ENCODE results near the gene MAP2K2.

Gene MAP2K2

GRCh38 chr19:4097501-4097900, 26.4 kb downstream of the MAP2K2 start:
- no peak for DNase-seq

DNA sequence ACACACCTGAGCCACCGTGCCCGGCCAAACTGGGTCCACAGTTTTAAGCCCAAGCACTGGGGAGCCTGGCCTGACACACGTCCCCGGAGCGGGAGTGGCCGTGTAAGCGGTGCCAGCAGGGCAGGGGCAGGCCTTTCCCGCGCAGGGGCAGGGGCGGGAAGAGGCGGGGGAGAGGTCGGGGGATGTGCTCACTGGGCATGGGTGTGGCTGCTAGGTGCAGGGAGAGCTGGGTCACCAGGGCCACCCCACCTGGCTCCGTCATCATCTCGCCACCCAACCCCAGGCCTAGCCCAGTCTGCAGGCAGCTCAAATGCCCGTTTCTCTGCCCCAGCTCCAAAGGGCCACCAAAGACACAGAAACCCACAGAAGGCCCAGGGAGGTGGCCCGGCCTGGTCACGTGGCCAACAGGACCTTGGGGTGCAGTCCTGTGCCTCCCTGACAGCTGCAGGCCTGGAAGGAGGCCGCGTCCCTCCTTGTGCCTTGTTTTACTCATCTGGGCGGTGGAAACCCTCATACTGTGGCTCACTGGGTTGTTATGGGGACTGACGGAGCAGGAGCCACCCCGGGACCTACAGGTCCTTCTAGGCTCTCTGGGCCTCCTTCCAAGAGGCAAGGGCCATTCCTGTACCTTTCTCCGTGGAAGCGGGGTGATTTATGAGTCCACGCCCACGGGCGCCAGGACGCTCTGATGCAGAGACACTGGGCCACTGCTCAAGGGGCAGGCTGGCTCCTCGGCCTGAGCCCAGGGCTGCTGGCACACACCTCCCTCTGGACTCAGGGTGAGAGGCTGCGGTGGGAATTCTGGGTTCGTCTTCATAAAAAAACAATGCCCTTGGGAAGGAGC, 27.7 kb downstream of the MAP2K2 start:
- DNase-seq: no peak

DNA sequence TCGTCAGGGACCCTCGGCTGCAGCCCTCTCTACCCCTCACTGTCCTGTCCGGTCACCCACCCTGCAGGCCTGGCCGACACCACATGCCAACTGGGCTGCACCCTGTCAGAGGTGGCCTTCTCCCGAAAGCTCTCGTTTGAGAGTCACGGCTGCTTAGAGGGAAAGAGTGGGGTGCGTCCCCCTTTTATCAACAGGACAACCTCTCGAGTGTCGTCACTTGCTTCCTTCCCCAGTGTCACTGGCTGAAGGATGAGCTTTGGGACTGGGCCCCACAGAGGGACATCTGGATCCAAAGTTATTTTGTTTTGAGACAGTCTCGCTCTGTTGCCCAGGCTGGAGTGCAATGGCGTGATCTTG, 28.5 kb downstream of the MAP2K2 start:
- no peak for DNase-seq

GRCh38 chr19:4094761-4095487, 29.0 kb downstream of the MAP2K2 start:
- DNase-seq: no peak

- DNase-seq: no peak
These were observed 29.6 kb downstream of the MAP2K2 start for GRCh38 chr19:4094291-4094690.

GRCh38 chr19:4093643-4094175, 30.2 kb downstream of the MAP2K2 start:
- DNase-seq: no peak

GRCh38 chr19:4090356-4091220, 33.3 kb downstream of the MAP2K2 start:
- DNase-seq: no peak

DNA sequence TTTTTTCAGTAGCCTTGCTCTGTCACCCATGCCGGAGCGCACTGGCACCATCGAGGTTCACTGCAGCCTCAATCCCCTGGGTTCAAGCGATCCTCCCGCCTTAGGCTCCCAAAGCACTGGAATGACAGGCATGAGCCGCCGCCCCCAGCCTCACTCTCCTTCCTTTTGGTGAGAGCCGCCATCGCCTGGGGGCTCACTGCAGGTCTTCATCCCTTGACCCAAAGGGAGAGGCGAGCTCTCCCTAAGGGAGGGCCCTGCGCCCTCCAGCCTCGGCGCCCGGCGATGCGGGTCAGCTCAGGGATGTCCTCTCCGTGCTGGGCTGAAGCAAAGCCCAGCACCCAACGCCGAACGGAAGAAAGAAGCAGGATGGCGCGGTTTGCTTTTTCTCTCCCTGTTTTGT, 34.0 kb downstream of the MAP2K2 start:
- DNase-seq: no peak

GRCh38 chr19:4089400-4089908, 34.5 kb downstream of the MAP2K2 start:
- no peak for DNase-seq

GRCh38 chr19:4088975-4089374, 34.9 kb downstream of the MAP2K2 start:
- DNase-seq: no peak

DNA sequence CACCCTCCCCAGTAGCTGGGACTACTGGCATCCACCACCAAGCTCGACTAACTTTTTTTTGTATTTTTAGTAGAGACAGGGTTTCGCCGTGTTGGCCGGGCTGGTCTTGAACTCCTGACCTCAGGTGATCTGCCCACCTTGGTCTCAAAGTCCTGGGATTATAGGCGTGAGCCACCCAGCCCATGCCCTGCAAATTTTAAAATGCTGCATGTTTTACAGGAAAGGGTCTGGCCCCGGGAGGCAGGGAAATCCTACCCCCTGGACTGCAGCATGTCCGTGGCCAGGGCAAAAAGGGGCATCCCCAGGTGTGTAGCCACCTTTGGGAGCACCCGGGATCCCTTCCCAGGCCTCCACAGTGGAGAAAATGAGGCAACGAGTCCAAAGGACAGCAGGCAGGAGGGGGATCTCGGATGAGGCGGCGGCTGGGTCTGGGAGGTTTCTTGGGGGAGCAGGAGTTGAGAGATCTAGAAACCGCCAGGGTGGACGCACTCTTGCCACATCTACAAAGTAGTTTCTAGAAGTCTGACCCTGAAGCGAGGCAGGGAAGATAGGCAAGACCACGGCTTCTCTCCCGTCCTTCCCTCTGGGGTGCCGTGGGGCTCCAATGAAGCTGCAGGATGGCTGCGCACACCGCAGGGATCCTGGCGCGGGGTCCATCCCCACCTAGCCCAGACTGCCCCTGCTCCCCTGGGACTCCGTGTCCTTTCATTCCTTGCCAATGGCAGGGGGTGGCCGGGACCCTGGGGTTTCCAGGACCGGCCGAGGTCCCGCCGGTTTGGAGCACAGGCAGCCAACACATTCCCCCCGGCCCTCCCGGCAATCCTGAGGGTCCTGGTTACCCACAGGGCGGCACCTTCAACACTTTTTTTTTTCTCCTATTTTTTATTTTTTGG, 35.9 kb downstream of the MAP2K2 start:
- DNase-seq: no peak

- no peak for DNase-seq
These were observed 37.5 kb downstream of the MAP2K2 start for GRCh38 chr19:4086411-4086867.

DNA sequence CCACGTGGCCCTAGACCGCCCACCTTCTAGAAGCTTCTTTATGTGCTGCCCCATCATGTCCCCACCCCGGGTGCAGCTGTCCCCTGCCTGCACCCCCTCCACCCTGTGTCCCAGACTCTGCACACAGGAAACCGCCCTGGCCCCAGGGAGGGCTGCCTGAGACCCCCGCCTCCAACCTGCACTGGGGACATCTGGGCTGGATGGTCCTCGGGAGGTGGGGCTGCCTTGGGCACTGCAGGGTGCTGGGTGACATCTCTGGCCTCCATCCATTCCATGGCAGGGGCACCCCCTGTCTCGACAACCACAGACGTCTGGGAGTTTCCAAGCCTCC, 39.4 kb downstream of the MAP2K2 start:
- no peak for DNase-seq

DNA sequence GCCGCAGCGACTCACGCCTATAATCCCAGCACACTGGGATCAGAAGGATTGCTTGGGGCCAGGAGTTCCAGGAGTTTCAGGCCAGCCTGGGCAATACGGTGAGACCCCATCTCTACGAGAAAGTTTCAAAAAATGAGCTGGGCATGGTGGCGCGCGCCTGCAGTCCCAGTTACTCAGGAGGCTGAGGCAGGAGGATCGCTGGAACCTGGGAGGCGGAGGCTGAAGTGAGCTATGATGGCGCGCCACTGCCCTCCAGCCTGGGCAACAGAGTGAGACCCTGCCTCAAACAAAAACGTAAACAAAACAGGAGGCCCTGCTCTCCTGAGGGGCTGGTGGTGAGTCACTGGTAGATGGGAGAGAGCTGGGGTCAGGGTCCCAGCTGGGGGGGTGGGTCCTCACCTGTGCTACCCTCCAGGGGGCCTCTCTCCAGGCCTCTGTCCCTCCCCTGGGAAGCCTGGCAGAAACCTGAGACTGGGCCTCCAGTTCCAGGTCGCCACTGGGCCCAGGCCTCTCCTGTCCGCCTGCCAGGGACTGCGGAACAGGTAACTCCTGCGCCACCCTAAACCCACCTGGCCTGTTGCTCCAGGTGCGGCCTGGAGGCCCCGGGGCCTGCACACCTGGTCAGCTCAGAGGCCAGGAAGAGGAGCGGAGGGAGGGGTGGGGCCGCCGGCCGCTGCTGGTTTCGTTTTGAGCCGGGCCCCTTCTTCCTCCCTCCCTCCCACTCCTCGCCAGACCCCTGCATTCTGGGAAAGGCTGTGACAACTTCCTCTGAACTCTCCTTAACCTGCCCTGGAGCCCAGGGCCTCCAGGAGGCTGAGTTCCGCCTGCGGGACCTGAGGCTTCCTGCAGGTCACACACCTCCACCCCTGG, 40.0 kb downstream of the MAP2K2 start:
- DNase-seq: no peak

DNA sequence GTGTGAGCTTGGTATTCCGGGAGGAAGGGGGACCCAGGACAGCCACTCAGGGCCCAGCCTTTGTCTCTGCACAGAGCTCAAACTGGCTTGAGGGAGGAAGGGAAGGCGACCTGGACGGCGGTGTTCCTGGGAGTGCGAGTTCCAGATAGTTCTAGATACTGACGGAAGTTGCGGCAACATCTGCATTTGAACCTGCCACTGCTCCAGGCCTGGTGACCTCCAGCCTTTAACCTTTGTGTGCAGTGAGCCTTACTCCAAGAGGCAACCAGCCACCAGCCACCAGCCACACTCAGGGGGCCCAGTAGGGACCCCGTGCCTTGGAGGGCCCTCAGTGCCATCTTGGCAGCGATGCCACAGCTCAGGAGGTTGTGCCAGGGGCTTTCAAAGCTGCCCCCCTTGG, 41.8 kb downstream of the MAP2K2 start:
- DNase-seq: no peak

DNA sequence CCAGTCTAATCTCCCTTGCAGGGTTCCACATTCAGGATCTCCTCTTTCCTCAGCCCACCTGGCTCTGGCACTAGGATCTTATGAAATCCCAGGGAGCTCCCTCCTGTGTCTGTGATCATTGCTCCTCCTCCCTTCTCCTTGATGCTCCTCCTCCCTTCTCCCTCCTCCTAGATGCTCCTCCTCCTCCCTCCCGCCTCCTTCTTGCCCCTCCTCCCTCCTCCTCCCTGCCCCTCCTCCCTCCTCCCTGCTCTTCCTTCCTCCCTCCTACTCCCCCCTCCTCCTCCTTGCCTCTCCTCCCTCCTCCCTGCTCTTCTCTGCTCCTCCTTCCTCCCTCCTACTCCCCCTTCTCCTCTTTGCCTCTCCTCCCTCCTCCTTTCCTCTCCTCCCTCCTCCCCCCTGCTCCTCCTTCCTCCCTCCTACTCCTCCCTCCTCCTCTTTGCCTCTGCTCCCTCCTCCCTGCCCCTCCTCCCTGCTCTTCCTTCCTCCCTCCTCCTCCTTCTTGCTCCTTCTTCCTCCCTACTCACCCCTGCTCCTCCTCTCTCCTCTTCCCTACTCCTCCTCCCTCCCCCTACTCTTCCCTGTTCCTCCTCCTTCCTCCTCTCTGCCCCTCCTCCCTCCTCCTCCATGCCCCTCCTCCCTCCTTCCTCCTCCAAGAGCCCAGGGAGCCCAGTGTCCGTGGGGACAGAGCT, 42.3 kb downstream of the MAP2K2 start:
- no peak for DNase-seq

- no peak for DNase-seq
These were observed 43.4 kb downstream of the MAP2K2 start for GRCh38 chr19:4080473-4080872.

DNA sequence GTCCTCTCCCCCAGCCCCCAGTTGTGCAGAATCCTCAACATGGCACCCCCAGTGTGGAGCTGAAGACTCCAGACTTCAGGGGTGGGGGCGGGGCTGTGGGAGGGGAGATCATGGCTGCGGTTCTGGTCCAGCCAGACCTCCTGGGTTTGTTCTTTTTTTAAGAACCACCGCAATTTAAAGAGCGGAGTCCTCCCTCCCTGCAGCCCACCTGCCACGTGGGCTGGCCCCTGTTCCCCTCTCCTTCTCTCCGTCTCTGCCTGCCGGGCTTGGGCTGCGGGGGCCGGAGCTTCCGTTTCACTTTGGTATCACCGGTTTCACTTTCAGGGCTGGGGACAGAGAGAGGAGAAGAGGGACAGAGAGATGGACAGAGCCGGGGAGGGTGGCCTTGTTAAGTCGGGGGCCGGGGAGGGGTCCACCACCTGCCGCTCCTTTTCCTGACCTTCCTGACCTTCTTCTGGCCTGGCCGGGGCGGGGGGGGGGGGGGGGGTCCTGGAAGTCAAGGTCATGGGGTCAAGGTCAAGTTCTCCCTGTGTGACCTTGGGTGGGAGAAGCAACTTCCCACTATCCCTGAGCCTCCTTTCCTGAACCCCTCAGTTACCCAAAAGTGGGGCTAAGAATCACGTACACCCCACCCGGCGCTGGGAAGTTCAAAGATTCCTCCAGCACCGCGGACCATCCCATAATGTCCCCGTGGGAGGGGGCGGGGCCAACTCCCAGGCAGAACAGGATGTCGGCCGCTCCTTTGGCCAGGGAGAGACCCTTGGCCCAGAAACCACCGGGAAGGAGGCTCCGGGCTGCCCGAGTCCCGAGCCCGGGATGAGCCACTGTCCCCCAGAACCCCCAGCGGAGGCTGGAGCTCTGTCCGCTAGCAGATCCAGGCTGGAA, 45.9 kb downstream of the MAP2K2 start:
- peak; percentile 47 to 55 for DNase-seq

- DNase-seq: no peak
These were observed 46.9 kb downstream of the MAP2K2 start for GRCh38 chr19:4077007-4077374.
